ENCODE measurements around the gene MSH3.

Gene MSH3

GRCh38 chr5:80722916-80723315 lies 68.5 kb downstream of the MSH3 start (continued):
- TF ChIP-seq ZNF366 (tag by site-specific recombination; conservative IDR thresholded peaks at IDR 0.05): no peak
- no peak for TF ChIP-seq ZNF335 (tag by site-specific recombination; conservative IDR thresholded peaks at IDR 0.05)
- TF ChIP-seq PRDM10 (tag by site-specific recombination; IDR thresholded peaks at IDR 0.05): no peak
- 0 out of 2 replicates have a peak, but pooled peaks have one; percentile 52 for TF ChIP-seq ZNF501 (tag by site-specific recombination; IDR thresholded peaks at IDR 0.05)
- no peak for TF ChIP-seq IKZF3 (tag by site-specific recombination; IDR thresholded peaks at IDR 0.05)
- TF ChIP-seq ZNF624 (tag by site-specific recombination; IDR thresholded peaks at IDR 0.05): no peak
- TF ChIP-seq ZNF121 (tag by site-specific recombination; IDR thresholded peaks at IDR 0.05): 0 out of 2 replicates have a peak, but pooled peaks have one; percentile 20
- peak; percentile 62; the same call in 1 of the 2 replicates for TF ChIP-seq ZNF202 (tag by site-specific recombination; IDR thresholded peaks at IDR 0.05; ENCODE audit: borderline replicate concordance)
- no peak for TF ChIP-seq ZNF16 (tag by site-specific recombination; IDR thresholded peaks at IDR 0.05; ENCODE audit: low read depth)
- no peak for TF ChIP-seq SP3 (tag by site-specific recombination; IDR thresholded peaks at IDR 0.05)
- peak; percentile 84 for TF ChIP-seq ZNF555 (tag by site-specific recombination; conservative IDR thresholded peaks at IDR 0.05)
- TF ChIP-seq WT1 (tag by site-specific recombination; IDR thresholded peaks at IDR 0.05): no peak
- TF ChIP-seq ZNF426 (tag by site-specific recombination; IDR thresholded peaks at IDR 0.05): peak; percentile 90
- no peak for TF ChIP-seq KLF17 (tag by site-specific recombination; IDR thresholded peaks at IDR 0.05)
- peak; percentile 30; the same call in 1 of the 2 replicates for TF ChIP-seq ZBTB21 (tag by site-specific recombination; IDR thresholded peaks at IDR 0.05)
- peak; percentile 66; the same call in 1 of the 2 replicates for TF ChIP-seq ZNF266 (tag by site-specific recombination; IDR thresholded peaks at IDR 0.05; ENCODE audit: low read depth)
- TF ChIP-seq ZSCAN30 (tag by site-specific recombination; IDR thresholded peaks at IDR 0.05): no peak
- TF ChIP-seq ZNF223 (tag by site-specific recombination; IDR thresholded peaks at IDR 0.05): no peak
- TF ChIP-seq ZNF324 (tag by site-specific recombination; IDR thresholded peaks at IDR 0.05): no peak
- no peak for TF ChIP-seq FEZF1 (tag by site-specific recombination; IDR thresholded peaks at IDR 0.05)
- TF ChIP-seq ZSCAN23 (tag by site-specific recombination; IDR thresholded peaks at IDR 0.05): no peak
- no peak for TF ChIP-seq ZBTB1 (tag by site-specific recombination; IDR thresholded peaks at IDR 0.05)
- no peak for TF ChIP-seq ZNF707 (tag by site-specific recombination; IDR thresholded peaks at IDR 0.05)
- TF ChIP-seq ZNF148 (tag by site-specific recombination; IDR thresholded peaks at IDR 0.05; ENCODE audit: borderline replicate concordance): no peak
- TF ChIP-seq ZNF561 (tag by site-specific recombination; IDR thresholded peaks at IDR 0.05; ENCODE audit: borderline replicate concordance): no peak
- no peak for TF ChIP-seq ZNF423 (tag by site-specific recombination; IDR thresholded peaks at IDR 0.05)
- TF ChIP-seq TCF7L2 (IDR thresholded peaks at IDR 0.05; ENCODE audit: borderline replicate concordance, low read depth, low read length): no peak
- TF ChIP-seq ZNF610 (tag by site-specific recombination; IDR thresholded peaks at IDR 0.05; ENCODE audit: borderline replicate concordance): no peak
- peak; percentile 75 for TF ChIP-seq ZNF623 (tag by site-specific recombination; IDR thresholded peaks at IDR 0.05)
- no peak for TF ChIP-seq ZFP41 (tag by site-specific recombination; IDR thresholded peaks at IDR 0.05; ENCODE audit: borderline replicate concordance)
- no peak for TF ChIP-seq ZNF585B (tag by site-specific recombination; IDR thresholded peaks at IDR 0.05)
- no peak for TF ChIP-seq CTCF (tag by site-specific recombination; IDR thresholded peaks at IDR 0.05)
- no peak for TF ChIP-seq OSR2 (tag by site-specific recombination; IDR thresholded peaks at IDR 0.05)
- TF ChIP-seq ZNF580 (tag by site-specific recombination; IDR thresholded peaks at IDR 0.05): peak; percentile 58; the same call in 1 of the 2 replicates

All from HEK293 (cell line).